Epidermal melanocyte (primary cell): ENCODE results near the gene ARHGAP6.
A peak's percentile ranks its signal among the peaks of the same experiment; 100 is the strongest.
"Not testable (repeated sequence)": the region's sequence is repeated elsewhere in the genome, so short reads cannot be mapped to it uniquely, and the experiment has no call there.

Experiments used
- DNase-seq: peaks from one replicate; pipeline ENCODE4 v3.0.0; 2011; ENCODE audit warnings: low spot score; ENCODE audit not compliant: insufficient read length

ARHGAP6 gene

GRCh38 chrX:11641349-11642065 lies 24.2 kb downstream of the ARHGAP6 start:
- DNase-seq: no peak

- no peak for DNase-seq
These were observed 25.6 kb downstream of the ARHGAP6 start for GRCh38 chrX:11640089-11640488.

DNA sequence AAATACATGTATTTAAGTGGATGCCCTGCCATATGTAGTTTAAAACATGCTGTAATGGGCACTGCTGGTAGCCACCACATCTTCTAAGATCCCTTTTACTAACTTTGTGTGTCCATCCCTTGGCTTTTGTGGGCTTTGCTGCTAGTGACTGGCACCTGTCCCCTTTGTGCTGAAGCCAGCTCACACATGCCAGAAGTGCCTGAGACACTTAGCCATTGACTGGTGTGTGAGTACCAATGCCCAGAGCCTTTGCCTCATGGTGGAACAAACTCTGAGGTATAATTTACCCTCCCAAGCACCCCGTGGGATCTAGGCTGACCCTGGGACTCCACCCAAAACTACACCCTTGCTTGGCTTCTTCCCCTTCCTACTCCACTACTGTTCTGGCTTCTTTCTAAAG lies 33.0 kb downstream of the ARHGAP6 start:
- no peak for DNase-seq

DNA sequence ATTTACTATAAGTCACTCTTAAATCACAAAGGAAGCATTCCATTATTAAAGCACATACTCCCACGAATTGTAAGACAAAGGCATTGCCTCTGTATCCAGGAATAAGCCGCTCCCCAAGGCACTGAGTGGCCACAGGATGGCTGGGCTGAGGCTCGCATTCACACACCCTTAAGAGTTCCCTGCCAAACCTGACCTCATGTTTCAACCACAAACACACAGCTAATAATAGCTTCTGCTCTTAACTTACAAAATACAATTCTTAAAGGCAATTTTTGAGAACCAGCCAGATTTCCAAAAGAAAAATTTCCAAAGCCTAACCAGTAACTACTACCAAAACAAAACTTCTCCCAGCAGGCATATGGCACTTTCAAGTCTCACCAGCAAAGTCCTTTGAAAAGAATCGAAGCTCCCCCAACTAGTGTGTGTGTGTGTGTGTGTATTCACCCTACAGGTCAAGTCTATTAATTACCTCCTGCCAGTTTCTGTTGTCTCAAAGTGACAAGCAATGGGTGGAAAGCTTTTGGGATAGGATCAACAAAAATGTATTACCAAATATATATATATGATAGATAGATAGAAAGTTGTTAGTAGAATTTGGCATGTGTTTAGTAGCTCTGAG lies 36.0 kb downstream of the ARHGAP6 start:
- DNase-seq: peak; percentile 15

GRCh38 chrX:11628399-11628798 lies 37.3 kb downstream of the ARHGAP6 start:
- DNase-seq: no peak

DNA sequence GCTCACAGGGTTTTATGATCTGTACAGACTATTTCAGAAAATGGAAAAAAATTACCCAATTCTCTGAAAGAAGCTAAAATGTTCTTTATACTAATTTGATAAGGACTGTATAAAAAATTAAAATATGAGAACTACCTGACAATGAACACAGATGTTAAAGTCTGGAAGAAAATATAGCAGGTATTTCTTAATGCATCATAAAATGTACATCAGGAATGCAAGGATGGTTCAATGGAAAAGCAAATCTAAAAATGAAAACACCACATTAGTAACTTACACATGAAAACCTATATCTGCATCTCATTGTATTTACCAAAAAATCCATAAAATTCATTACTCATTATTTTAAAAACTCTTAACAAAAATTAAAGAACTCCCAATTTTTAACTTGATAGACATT lies 39.4 kb downstream of the ARHGAP6 start:
- no peak for DNase-seq

DNA sequence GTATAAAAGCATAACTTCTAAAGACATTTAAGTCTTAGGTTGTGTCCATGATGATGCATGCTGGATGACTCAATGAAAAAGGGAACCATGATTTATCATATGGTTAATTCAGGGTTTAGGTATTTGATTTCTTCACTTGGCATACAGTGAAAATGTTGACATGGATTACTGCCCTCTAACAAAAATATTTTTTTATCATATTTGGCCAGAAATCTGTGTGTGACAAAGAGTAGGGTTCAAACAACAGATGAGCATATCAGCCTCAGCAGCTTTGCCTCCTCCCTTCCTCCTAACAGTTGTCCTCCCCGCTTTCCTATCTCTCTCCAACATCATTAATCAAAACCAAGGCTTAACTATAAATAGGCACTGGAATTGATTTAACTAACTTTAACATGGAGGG lies 46.3 kb downstream of the ARHGAP6 start:
- peak; percentile 10 for DNase-seq

DNA sequence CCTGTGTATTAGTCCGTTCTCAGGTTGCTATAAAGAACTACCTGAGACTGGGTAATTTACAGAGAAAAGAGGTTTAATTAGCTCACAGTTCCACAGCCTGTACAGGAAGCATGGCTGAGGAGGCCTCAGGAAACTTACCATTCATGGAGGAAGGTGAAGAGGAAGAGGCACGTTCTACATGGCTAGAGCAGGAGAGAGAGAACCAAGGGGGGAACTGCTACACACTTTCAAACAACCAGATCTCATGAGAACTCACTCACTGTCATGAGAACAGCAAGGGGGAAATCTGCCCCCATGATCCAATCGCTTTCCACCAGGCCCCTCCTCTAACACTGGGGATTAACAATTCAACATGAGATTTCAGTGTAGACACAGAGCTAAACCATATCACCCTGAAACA lies 51.5 kb downstream of the ARHGAP6 start:
- not testable (repeated sequence) for DNase-seq

- DNase-seq: no peak
These were observed 53.8 kb downstream of the ARHGAP6 start for GRCh38 chrX:11611965-11612364.

- DNase-seq: no peak
These were observed 54.6 kb downstream of the ARHGAP6 start for GRCh38 chrX:11611161-11611560.

- DNase-seq: no peak
These were observed 56.6 kb downstream of the ARHGAP6 start for GRCh38 chrX:11609109-11609508.

DNA sequence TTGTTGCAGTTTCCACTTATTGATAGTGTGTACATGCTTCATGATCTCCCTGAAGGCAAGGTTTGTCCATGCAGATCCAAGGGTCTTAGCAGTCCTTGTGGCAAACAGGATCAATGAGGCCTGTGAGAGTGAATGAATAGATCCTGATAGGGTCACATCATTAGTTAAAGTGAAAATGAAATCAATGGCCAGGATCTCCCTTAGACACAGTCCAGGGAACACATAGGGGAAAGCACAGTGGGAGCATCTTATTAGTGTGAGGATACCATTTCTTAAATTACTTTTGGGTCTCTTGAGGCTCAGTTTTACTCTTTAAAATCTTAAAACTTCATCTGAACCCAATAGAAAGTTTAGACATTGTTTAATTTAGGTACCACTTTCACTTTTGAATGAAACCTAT lies 59.3 kb downstream of the ARHGAP6 start:
- DNase-seq: no peak

GRCh38 chrX:11600578-11600977 lies 65.1 kb downstream of the ARHGAP6 start:
- no peak for DNase-seq

DNA sequence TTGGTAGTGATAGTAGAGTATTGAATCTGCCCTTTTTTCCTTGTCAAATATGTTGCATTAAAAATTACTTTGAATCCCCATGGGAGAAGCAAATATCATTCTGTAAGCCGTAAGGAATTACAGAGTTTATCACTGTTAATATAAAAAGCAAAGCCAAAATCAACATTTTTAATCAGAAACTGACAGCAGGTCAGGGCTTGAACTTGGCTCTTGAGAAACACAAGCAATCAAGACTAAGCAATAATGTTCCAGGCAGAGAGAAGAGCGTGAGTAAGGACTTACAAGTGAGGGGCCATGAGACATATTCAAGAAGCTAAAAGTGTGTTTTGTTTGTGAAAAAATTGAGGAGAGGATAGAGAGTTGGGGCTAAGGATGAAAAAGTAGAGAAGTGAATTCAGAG lies 68.2 kb downstream of the ARHGAP6 start:
- DNase-seq: no peak

GRCh38 chrX:11591723-11592346 lies 73.9 kb downstream of the ARHGAP6 start:
- DNase-seq: no peak

GRCh38 chrX:11589641-11590040 lies 76.1 kb downstream of the ARHGAP6 start:
- no peak for DNase-seq

DNA sequence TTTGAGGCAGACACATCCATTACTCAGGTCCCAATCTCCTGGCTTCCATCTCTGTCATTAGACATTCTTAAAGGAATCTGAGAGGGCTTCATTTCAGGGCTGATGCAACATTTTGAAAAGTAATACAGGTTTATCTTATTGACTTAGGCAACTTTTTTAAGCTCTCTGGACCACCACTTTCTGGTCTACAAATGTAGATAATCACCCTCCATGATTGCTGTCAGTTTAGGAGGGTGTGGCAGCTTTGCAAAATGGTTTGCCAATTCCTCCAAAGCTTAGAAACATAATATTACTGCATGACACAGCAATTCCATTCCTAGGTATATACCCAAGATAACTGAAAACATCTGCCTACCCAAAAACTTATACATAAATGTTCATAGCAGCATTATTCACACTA lies 77.6 kb downstream of the ARHGAP6 start:
- DNase-seq: no peak

- DNase-seq: no peak
These were observed 80.5 kb downstream of the ARHGAP6 start for GRCh38 chrX:11585174-11585573.

DNA sequence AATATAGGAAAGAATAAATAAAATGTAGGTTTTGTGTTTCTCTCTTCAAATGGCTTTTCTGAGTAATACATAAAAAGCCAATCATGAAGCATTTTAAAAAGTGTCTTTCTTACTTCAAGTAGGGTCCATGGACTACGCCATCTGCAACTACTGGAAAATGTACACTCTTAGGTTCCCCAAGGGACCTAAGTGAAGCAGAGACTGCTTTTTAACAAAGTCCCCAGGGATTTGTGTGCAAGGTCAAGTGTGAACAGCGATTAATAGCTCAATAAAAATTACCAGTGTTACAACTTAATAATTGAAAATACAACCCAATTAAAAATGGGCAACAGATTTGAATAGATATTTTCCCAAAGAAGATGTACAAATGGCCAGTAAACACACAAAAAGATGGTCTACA lies 84.9 kb downstream of the ARHGAP6 start:
- DNase-seq: no peak

GRCh38 chrX:11579636-11580600 lies 85.8 kb downstream of the ARHGAP6 start:
- no peak for DNase-seq

DNA sequence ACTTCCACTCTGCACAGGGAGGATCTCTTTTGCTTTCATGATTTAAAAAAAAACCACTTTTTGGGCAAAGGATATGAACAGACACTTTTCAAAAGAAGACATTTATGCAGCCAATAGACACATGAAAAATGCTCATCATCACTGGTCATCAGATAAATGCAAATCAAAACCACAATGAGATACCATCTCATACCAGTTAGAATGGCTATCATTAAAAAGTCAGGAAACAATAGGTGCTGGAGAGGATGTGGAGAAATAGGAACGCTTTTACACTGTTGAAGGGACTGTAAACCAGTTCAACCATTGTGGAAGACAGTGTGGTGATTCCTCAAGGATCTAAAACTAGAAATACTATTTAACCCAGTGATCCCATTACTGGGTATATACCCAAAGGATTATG lies 87.4 kb downstream of the ARHGAP6 start:
- not testable (repeated sequence) for DNase-seq

DNA sequence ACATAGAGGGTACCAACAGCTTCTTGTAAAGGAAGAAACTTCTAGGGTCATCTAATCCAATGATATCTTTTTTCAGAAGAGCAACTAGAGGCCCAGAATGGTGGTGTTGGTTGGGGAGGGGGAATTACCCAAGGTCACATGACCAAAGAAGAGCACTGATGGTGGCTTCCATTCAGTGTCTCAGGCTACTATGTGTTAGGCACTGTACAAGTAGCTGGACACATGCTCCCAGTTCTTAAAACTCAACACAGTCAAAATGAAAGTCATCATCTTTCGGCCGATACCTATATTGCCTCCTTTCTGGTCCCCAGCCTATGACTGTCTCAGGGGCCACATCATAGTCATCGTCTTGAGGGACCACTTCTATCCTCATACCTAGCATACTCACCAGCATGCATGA lies 88.1 kb downstream of the ARHGAP6 start:
- DNase-seq: no peak
